Head of caudate nucleus (tissue), 42 donors: ENCODE data around the gene KIF20B.

ENCODE experiments used
- DNase-seq, 42 donors: peaks; one replicate each; pipeline versions ENCODE4 v3.0.0 to v3.0.0-alpha.2; 2020 to 2021; ENCODE audit warnings: mixed read lengths in 7 of 42
- intact Hi-C: fragments of 100-400 bp; cut with DNase I; formaldehyde crosslinking; loops from one replicate; pipeline ENCODE4 v1.15.0; 2022

KIF20B gene

GRCh38 chr10:89684604-89685003 lies 16.8 kb upstream of the KIF20B start:
- no peak for DNase-seq
- intact Hi-C loops: no loop called here

GRCh38 chr10:89685936-89686335 lies 15.5 kb upstream of the KIF20B start:
- no peak for DNase-seq
- intact Hi-C loops: no loop called here

GRCh38 chr10:89690027-89690426 lies 11.4 kb upstream of the KIF20B start:
- no peak for DNase-seq
- intact Hi-C loops: no loop called here

GRCh38 chr10:89692416-89692815 lies 9.0 kb upstream of the KIF20B start:
- no peak for DNase-seq
- intact Hi-C loops: no loop called here

GRCh38 chr10:89693176-89693575 lies 8.2 kb upstream of the KIF20B start:
- intact Hi-C loops: no loop called here
- no peak for DNase-seq

- no peak for DNase-seq
Observed at GRCh38 chr10:89695307-89695706, 6.1 kb upstream of the KIF20B start.

GRCh38 chr10:89697946-89698345 lies 3.4 kb upstream of the KIF20B start:
- no peak for DNase-seq
- intact Hi-C loops: no loop called here

More at GRCh38 chr10:89695307-89695706, 6.1 kb upstream of the KIF20B start:
- intact Hi-C loops: no loop called here

GRCh38 chr10:89699581-89700064 lies 1.8 kb upstream of the KIF20B start:
- intact Hi-C loops: loop anchor here (2.0 kb wide), 1 partner anchor 55 kb away; the partner anchor contains the start of gene PANK1
- no peak for DNase-seq

GRCh38 chr10:89700923-89701241 lies 508 bp upstream of the KIF20B start:
- DNase-seq: no peak
- intact Hi-C loops: loop anchor here (2.0 kb wide), 1 partner anchor 56 kb away; the partner anchor contains the start of gene PANK1

- DNase-seq: peak in 6 of 42 donors; percentile 2 to 20 (median 8)
- intact Hi-C loops: no loop called here
Observed at GRCh38 chr10:89702121-89702480, 711 bp downstream of the KIF20B start.

GRCh38 chr10:89705466-89705865 lies 4.1 kb downstream of the KIF20B start:
- intact Hi-C loops: no loop called here
- no peak for DNase-seq

GRCh38 chr10:89706011-89706410 lies 4.6 kb downstream of the KIF20B start:
- intact Hi-C loops: no loop called here
- DNase-seq: no peak

GRCh38 chr10:89707372-89707771 lies 6.0 kb downstream of the KIF20B start:
- DNase-seq: no peak
- intact Hi-C loops: no loop called here

GRCh38 chr10:89710753-89711152 lies 9.4 kb downstream of the KIF20B start:
- intact Hi-C loops: no loop called here
- no peak for DNase-seq

GRCh38 chr10:89734616-89735015 lies 33.2 kb downstream of the KIF20B start:
- intact Hi-C loops: no loop called here
- DNase-seq: no peak

- no peak for DNase-seq
- intact Hi-C loops: no loop called here
Observed at GRCh38 chr10:89738551-89739209, 37.3 kb downstream of the KIF20B start.

- no peak for DNase-seq
- intact Hi-C loops: no loop called here
Observed at GRCh38 chr10:89741126-89741762, 39.9 kb downstream of the KIF20B start.

GRCh38 chr10:89744026-89744425 lies 42.6 kb downstream of the KIF20B start:
- DNase-seq: no peak
- intact Hi-C loops: no loop called here

- intact Hi-C loops: no loop called here
- DNase-seq: no peak
Observed at GRCh38 chr10:89745903-89746302, 44.5 kb downstream of the KIF20B start.

- DNase-seq: no peak
- intact Hi-C loops: no loop called here
Observed at GRCh38 chr10:89750441-89750840, 49.1 kb downstream of the KIF20B start.

GRCh38 chr10:89755374-89755773 lies 54.0 kb downstream of the KIF20B start:
- intact Hi-C loops: no loop called here

More at GRCh38 chr10:89755374-89755773, 54.0 kb downstream of the KIF20B start:
- no peak for DNase-seq
